MM.1S (cell line): ENCODE measurements around the gene PKD1L1.

Experiments
- DNase-seq: peaks from one replicate; pipeline ENCODE4 v3.0.0-alpha.2; 2015
- H2AFZ ChIP-seq: fragments of 300-600 bp; sonication (generic); 2 replicates; pipeline ENCODE4 v1.6.0; 2016; ENCODE audit warnings: antibody characterized with exemption, low read length
- H3F3A ChIP-seq: fragments of 300-600 bp; sonication (generic); 2 replicates; pipeline ENCODE4 v1.6.1; 2016; ENCODE audit warnings: mild to moderate bottlenecking, antibody characterized with exemption, low read length, moderate library complexity, mixed read lengths; ENCODE audit not compliant: insufficient read depth
- H3K27ac ChIP-seq: fragments of 300-600 bp; sonication (generic); 2 replicates; pipeline ENCODE4 v1.5.1; 2016; ENCODE audit warnings: mild to moderate bottlenecking, low read length
- H3K27me3 ChIP-seq: fragments of 300-600 bp; sonication (generic); replicated peaks from 2 replicates; pipeline ENCODE4 v1.6.0; 2016; ENCODE audit warnings: low read length; ENCODE audit not compliant: insufficient read depth
- H3K36me3 ChIP-seq: fragments of 300-600 bp; sonication (generic); replicated peaks from 2 replicates; pipeline ENCODE4 v1.6.1; 2016; ENCODE audit warnings: mild to moderate bottlenecking, low read length, mixed read lengths; ENCODE audit not compliant: insufficient read depth
- H3K4me1 ChIP-seq: fragments of 300-600 bp; sonication (generic); 2 replicates; pipeline ENCODE4 v1.6.1; 2016; ENCODE audit warnings: low read length, mixed read lengths
- H3K4me2 ChIP-seq: fragments of 300-600 bp; sonication (generic); 2 replicates; pipeline ENCODE4 v1.6.0; 2016; ENCODE audit warnings: low read depth, low read length
- H3K4me3 ChIP-seq: fragments of 300-600 bp; sonication (generic); 2 replicates; pipeline ENCODE4 v1.5.1; 2016; ENCODE audit warnings: low read length, mixed read lengths
- H3K79me2 ChIP-seq: fragments of 300-600 bp; sonication (generic); 2 replicates; pipeline ENCODE4 v1.6.1; 2016; ENCODE audit warnings: mixed run types, low read length, mixed read lengths
- H3K9ac ChIP-seq: fragments of 300-600 bp; sonication (generic); 2 replicates; pipeline ENCODE4 v1.6.1; 2016; ENCODE audit warnings: low read length, mixed read lengths
- H3K9me2 ChIP-seq: fragments of 300-600 bp; sonication (generic); replicated peaks from 2 replicates; pipeline ENCODE4 v1.6.1; 2016; ENCODE audit warnings: mild to moderate bottlenecking, low read length, mixed read lengths; ENCODE audit not compliant: insufficient read depth
- H3K9me3 ChIP-seq: fragments of 300-600 bp; sonication (generic); replicated peaks from 2 replicates; pipeline ENCODE4 v1.6.1; 2016; ENCODE audit warnings: mild to moderate bottlenecking, low read length, mixed read lengths; ENCODE audit not compliant: insufficient read depth
- H4K20me1 ChIP-seq: fragments of 300-600 bp; sonication (generic); 2 replicates; pipeline ENCODE4 v1.6.1; 2016; ENCODE audit warnings: mild to moderate bottlenecking, low read length, moderate library complexity, mixed read lengths; ENCODE audit not compliant: insufficient read depth
- CTCF ChIP-seq: fragments of 300-600 bp; sonication (generic); IDR thresholded peaks from 2 replicates; pipeline ENCODE4 v1.5.1; 2016; ENCODE audit warnings: antibody characterized with exemption, low read length, mixed read lengths
- EZH2 ChIP-seq: fragments of 300-600 bp; sonication (generic); optimal IDR thresholded peaks from 2 replicates; pipeline ENCODE3; 2017; ENCODE audit warnings: low read depth, mild to moderate bottlenecking, antibody characterized with exemption, low read length, mixed read lengths
- EZH2phosphoT487 ChIP-seq: fragments of 300-600 bp; sonication (generic); IDR thresholded peaks from 2 replicates; pipeline ENCODE4 v1.6.1; 2018; ENCODE audit warnings: antibody characterized with exemption, low read length

The PKD1L1 gene

GRCh38 chr7:47914717-47915615 lies 33.3 kb downstream of the PKD1L1 start:
- DNase-seq = no peak
- Histone ChIP-seq H4K20me1 (no peaks in the 10 kb centered on the region), H3K27me3 (no peaks in the 10 kb centered on the region), H2AFZ (no peak overlapping the region), H3K4me3 (no peak overlapping the region), H3K79me2 (no peaks in the 10 kb centered on the region), H3K9me2 (no peaks in the 10 kb centered on the region), H3K9ac (no peak overlapping the region), H3K4me1 (no peaks in the 10 kb centered on the region), H3K36me3 (no peaks in the 10 kb centered on the region), H3K27ac (no peak overlapping the region), H3F3A (no peaks in the 10 kb centered on the region), H3K4me2 (no peak overlapping the region), H3K9me3 (no peaks in the 10 kb centered on the region)
- TF ChIP-seq EZH2phosphoT487 (no peak), EZH2 (no peak), CTCF (no peak)

- Histone ChIP-seq H3K9me3 (no peaks in the 10 kb centered on the region), H3K4me3 (no peak overlapping the region), H2AFZ (no peak overlapping the region), H3K79me2 (no peaks in the 10 kb centered on the region), H3K36me3 (no peaks in the 10 kb centered on the region), H4K20me1 (no peaks in the 10 kb centered on the region), H3K4me1 (no peaks in the 10 kb centered on the region), H3F3A (no peaks in the 10 kb centered on the region), H3K9me2 (no peaks in the 10 kb centered on the region), H3K9ac (no peak overlapping the region), H3K27ac (no peak overlapping the region), H3K27me3 (no peaks in the 10 kb centered on the region), H3K4me2 (no peak overlapping the region)
- TF ChIP-seq EZH2 (no peak), CTCF (no peak), EZH2phosphoT487 (no peak)
- DNase-seq = no peak
Observed at GRCh38 chr7:47912332-47912731, 35.9 kb downstream of the PKD1L1 start.

- no peaks in the 10 kb centered on the region for H3K9me3 ChIP-seq
- H3K9me2 ChIP-seq = no peaks in the 10 kb centered on the region
- H3K27me3 ChIP-seq = no peaks in the 10 kb centered on the region
- no peaks in the 10 kb centered on the region for H3K4me1 ChIP-seq
- H3K36me3 ChIP-seq = no peaks in the 10 kb centered on the region
- no peaks in the 10 kb centered on the region for H4K20me1 ChIP-seq
- no peaks in the 10 kb centered on the region for H3F3A ChIP-seq
- no peak overlapping the region for H2AFZ ChIP-seq
- no peak overlapping the region for H3K4me2 ChIP-seq
- TF ChIP-seq EZH2phosphoT487 = no peak
- TF ChIP-seq EZH2 = no peak
- TF ChIP-seq CTCF = no peak
- H3K9ac ChIP-seq = no peak overlapping the region
- no peak for DNase-seq
- no peak overlapping the region for H3K4me3 ChIP-seq
- no peaks in the 10 kb centered on the region for H3K79me2 ChIP-seq
- no peak overlapping the region for H3K27ac ChIP-seq
Observed at GRCh38 chr7:47908720-47909119, 39.5 kb downstream of the PKD1L1 start.
